ENCODE data around the gene SPO11.

Gene SPO11

DNA sequence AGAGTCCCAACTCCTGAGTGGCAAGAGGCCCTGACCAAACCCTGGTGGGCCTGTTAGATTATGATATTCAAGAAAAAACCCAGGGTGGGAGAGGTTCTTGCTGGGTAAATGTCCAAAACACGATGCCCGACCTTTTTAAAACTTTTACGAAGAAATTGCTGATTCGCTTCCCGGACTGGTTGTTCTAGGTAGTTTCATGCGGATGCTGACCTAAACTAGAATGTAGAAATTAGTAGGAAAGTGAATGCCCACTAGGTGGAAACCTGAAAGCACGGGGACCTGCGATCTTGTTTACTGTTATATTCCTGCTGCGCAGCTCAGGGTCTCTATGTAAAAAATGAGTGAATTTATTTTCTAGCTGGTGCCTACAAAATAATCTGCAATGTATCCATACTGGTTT is 23.7 kb downstream of the SPO11 start:
- no peak for TF ChIP-seq CTCF (conservative IDR thresholded peaks at IDR 0.05; ENCODE audit: low read depth, low read length)
- Histone ChIP-seq H4K20me1 (ENCODE audit: insufficient read depth) (no peaks in the 10 kb centered on the region), H3K27me3 (ENCODE audit: insufficient read depth, low read depth) (no peaks in the 10 kb centered on the region), H3K27ac (no peak overlapping the region), H3K4me3 (IDR thresholded peaks at IDR 0.05; ENCODE audit: insufficient read depth, low read depth, low read length) (no peak overlapping the region), H2AFZ (ENCODE audit: low read depth) (no peak overlapping the region), H3K79me2 (ENCODE audit: insufficient read depth, low read depth) (peaks cover 45% of the 10 kb centered on the region), H3K9ac (no peak overlapping the region), H3K4me1 (ENCODE audit: low read depth, poor library complexity, severe bottlenecking) (peaks cover 11% of the 10 kb centered on the region), H3K36me3 (ENCODE audit: insufficient read depth) (peaks cover 16% of the 10 kb centered on the region; the same call in 1 of the 2 replicates), H3K4me2 (no peak overlapping the region)

GRCh38 chr20:57361517-57361916 is 31.9 kb downstream of the SPO11 start:
- Histone ChIP-seq H3K27ac (no peak overlapping the region), H3K4me3 (IDR thresholded peaks at IDR 0.05; ENCODE audit: insufficient read depth, low read depth, low read length) (no peak overlapping the region), H3K4me2 (no peak overlapping the region), H3K27me3 (ENCODE audit: insufficient read depth, low read depth) (no peaks in the 10 kb centered on the region), H3K79me2 (ENCODE audit: insufficient read depth, low read depth) (peaks cover 12% of the 10 kb centered on the region; the same call in 1 of the 2 replicates), H3K9ac (no peak overlapping the region), H4K20me1 (ENCODE audit: insufficient read depth) (no peaks in the 10 kb centered on the region; the same call in 1 of the 2 replicates), H3K36me3 (ENCODE audit: insufficient read depth) (peaks cover 14% of the 10 kb centered on the region; the same call in 1 of the 2 replicates), H3K4me1 (ENCODE audit: low read depth, poor library complexity, severe bottlenecking) (no peaks in the 10 kb centered on the region), H2AFZ (ENCODE audit: low read depth) (no peak overlapping the region)
- TF ChIP-seq CTCF (conservative IDR thresholded peaks at IDR 0.05; ENCODE audit: low read depth, low read length): no peak

DNA sequence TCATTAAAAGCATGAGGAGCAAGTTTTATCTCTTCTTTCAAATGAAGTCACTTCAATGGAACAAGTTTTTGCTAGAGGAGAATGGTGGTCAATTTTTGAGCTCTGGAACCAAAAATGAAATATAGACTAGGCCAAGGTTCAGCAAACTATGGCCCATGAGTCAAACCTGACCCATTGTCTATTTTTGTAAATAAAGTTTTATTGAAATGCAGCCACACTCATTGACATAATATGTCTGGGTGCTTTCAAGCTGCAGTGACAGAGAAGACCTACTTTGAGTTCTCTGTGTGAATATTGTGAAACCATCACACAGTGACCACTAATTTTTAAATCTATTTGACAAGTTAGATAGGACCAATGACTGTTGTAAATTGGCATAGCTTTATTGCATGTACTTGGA is 34.8 kb downstream of the SPO11 start:
- Histone ChIP-seq H3K36me3 (ENCODE audit: insufficient read depth) (peaks cover 14% of the 10 kb centered on the region; the same call in 1 of the 2 replicates), H3K4me3 (IDR thresholded peaks at IDR 0.05; ENCODE audit: insufficient read depth, low read depth, low read length) (no peak overlapping the region), H3K27ac (no peak overlapping the region), H3K4me2 (no peak overlapping the region), H4K20me1 (ENCODE audit: insufficient read depth) (no peaks in the 10 kb centered on the region; the same call in 1 of the 2 replicates), H3K4me1 (ENCODE audit: low read depth, poor library complexity, severe bottlenecking) (no peaks in the 10 kb centered on the region), H3K79me2 (ENCODE audit: insufficient read depth, low read depth) (peaks cover 6% of the 10 kb centered on the region; the same call in 1 of the 2 replicates), H3K27me3 (ENCODE audit: insufficient read depth, low read depth) (no peaks in the 10 kb centered on the region), H3K9ac (no peak overlapping the region), H2AFZ (ENCODE audit: low read depth) (no peak overlapping the region)
- TF ChIP-seq CTCF (conservative IDR thresholded peaks at IDR 0.05; ENCODE audit: low read depth, low read length): no peak

GRCh38 chr20:57369596-57369995 is 40.0 kb downstream of the SPO11 start:
- Histone ChIP-seq H3K9ac (no peak overlapping the region), H3K36me3 (ENCODE audit: insufficient read depth) (peaks cover 5% of the 10 kb centered on the region; the same call in 1 of the 2 replicates), H3K4me3 (IDR thresholded peaks at IDR 0.05; ENCODE audit: insufficient read depth, low read depth, low read length) (no peak overlapping the region), H3K4me1 (ENCODE audit: low read depth, poor library complexity, severe bottlenecking) (no peaks in the 10 kb centered on the region), H4K20me1 (ENCODE audit: insufficient read depth) (no peaks in the 10 kb centered on the region), H3K27ac (no peak overlapping the region), H3K79me2 (ENCODE audit: insufficient read depth, low read depth) (no peaks in the 10 kb centered on the region), H2AFZ (ENCODE audit: low read depth) (no peak overlapping the region), H3K4me2 (no peak overlapping the region), H3K27me3 (ENCODE audit: insufficient read depth, low read depth) (no peaks in the 10 kb centered on the region)
- TF ChIP-seq CTCF (conservative IDR thresholded peaks at IDR 0.05; ENCODE audit: low read depth, low read length): no peak

Measured in KMS-11 (cell line).